ENCODE results near the gene RTP5.

DNA sequence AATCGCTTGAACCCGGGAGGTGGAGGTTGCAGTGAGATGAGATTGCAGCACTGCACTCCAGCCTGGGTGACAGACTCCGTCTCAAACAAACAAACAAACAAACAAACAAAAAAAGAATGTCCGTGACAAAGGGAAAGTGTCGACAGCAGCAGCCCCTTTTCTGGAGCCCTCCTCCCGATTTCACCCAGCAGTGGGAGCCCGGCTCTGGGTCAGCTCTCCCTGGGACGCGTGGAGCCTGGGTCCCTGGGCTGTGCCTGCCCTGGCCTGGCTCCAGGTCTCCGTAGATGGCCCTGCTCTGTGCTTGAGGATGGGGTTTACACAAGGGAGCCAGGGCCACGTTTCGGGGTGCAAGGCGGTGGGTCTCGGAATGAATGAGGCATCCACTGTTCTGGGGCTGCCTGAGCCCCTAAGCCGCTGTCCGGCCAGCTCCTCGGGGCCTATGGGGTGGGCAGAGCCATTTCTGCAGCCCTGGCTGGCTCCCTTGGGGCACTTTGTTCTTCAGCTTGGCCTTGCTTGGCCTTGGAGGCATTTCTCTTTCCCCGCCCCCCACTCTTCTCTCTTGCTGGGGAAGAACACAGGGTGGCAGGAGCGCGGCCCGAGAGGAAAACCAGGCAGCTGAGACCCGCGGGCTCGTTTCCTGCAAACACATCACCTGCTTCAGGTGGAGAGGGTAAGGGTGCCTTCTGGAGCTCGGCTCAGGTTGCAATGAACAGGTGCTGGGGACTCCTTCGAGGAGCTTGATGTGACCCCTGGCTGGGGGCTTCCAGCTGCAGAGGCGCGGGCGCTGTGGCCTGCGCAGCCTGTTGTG lies 29.1 kb downstream of the RTP5 start:
- TF ChIP-seq, protein P1, sequence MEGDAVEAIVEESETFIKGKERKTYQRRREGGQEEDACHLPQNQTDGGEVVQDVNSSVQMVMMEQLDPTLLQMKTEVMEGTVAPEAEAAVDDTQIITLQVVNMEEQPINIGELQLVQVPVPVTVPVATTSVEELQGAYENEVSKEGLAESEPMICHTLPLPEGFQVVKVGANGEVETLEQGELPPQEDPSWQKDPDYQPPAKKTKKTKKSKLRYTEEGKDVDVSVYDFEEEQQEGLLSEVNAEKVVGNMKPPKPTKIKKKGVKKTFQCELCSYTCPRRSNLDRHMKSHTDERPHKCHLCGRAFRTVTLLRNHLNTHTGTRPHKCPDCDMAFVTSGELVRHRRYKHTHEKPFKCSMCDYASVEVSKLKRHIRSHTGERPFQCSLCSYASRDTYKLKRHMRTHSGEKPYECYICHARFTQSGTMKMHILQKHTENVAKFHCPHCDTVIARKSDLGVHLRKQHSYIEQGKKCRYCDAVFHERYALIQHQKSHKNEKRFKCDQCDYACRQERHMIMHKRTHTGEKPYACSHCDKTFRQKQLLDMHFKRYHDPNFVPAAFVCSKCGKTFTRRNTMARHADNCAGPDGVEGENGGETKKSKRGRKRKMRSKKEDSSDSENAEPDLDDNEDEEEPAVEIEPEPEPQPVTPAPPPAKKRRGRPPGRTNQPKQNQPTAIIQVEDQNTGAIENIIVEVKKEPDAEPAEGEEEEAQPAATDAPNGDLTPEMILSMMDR (IDR thresholded peaks at IDR 0.05; ENCODE audit: low read depth, low read length), result no peak
- TF ChIP-seq MYC (IDR thresholded peaks at IDR 0.05; ENCODE audit: low read depth, low read length) (no peak), POLR2A (IDR thresholded peaks at IDR 0.05; ENCODE audit: extremely low read depth, insufficient read length) (no peak)

Measured in NB4 (cell line).